NB4 (cell line): Measurements from ENCODE around the gene FARP1.

ENCODE experiments used
- DNase-seq: peaks from one replicate; pipeline ENCODE4 v3.0.0; 2010; ENCODE audit warnings: low read depth
- H3K4me3 ChIP-seq: one replicate; pipeline ENCODE4 v1.5.1; 2011; ENCODE audit warnings: mild to moderate bottlenecking, low read depth, low read length, moderate library complexity
- CTCF ChIP-seq: IDR thresholded peaks from one replicate; pipeline ENCODE4 v1.5.1; 2012; ENCODE audit warnings: low read depth, low read length
- MAX ChIP-seq: IDR thresholded peaks from 2 replicates; pipeline ENCODE4 v1.6.1; 2011; ENCODE audit warnings: low read depth, low read length
- MYC ChIP-seq: IDR thresholded peaks from 2 replicates; pipeline ENCODE4 v1.6.1; 2011; ENCODE audit warnings: low read depth, low read length
- POLR2A ChIP-seq: IDR thresholded peaks from 2 replicates; pipeline ENCODE4 v1.6.1; 2011; ENCODE audit warnings: mild to moderate bottlenecking; ENCODE audit not compliant: insufficient read length; ENCODE audit errors: extremely low read depth

Gene FARP1

GRCh38 chr13:98377635-98378378, 234.9 kb downstream of the FARP1 start:
- no peak for DNase-seq
- TF ChIP-seq MYC (no peak), MAX (no peak), CTCF (no peak), POLR2A (no peak)

GRCh38 chr13:98384739-98385138, 241.8 kb downstream of the FARP1 start:
- DNase-seq, result no peak
- no peak for TF ChIP-seq CTCF
- no peak for TF ChIP-seq MAX
- no peak for TF ChIP-seq MYC
- no peak for TF ChIP-seq POLR2A
- H3K4me3 ChIP-seq, result no peak overlapping the region

More at GRCh38 chr13:98377635-98378378, 234.9 kb downstream of the FARP1 start:
- H3K4me3 ChIP-seq, result no peak overlapping the region

- no peak for DNase-seq
- H3K4me3 ChIP-seq, result no peak overlapping the region
- no peak for TF ChIP-seq MAX
- no peak for TF ChIP-seq MYC
- no peak for TF ChIP-seq CTCF
- TF ChIP-seq POLR2A, result no peak
These were observed 242.7 kb downstream of the FARP1 start for GRCh38 chr13:98385606-98386005.

- TF ChIP-seq POLR2A, result no peak
- TF ChIP-seq CTCF, result no peak
- TF ChIP-seq MYC, result no peak
- TF ChIP-seq MAX, result no peak
- DNase-seq, result no peak
- no peak overlapping the region for H3K4me3 ChIP-seq
These were observed 243.7 kb downstream of the FARP1 start for GRCh38 chr13:98386637-98387036.

GRCh38 chr13:98389319-98389718, 246.4 kb downstream of the FARP1 start:
- no peak for DNase-seq
- H3K4me3 ChIP-seq, result no peak overlapping the region
- TF ChIP-seq POLR2A (no peak), CTCF (no peak), MAX (no peak), MYC (no peak)
